ENCODE results near the gene GAPDHS. TPM values are rescaled to one million over a fixed set of nuclear protein-coding genes. Genes with fewer than 3 reads are reported as not detected.

GAPDHS gene
- total RNA-seq, 2 experiments from 2014 or later = not detected

- Mint-ChIP-seq H3K4me3 (no peak overlapping the region), H3K27ac (no peak overlapping the region), H3K4me1 (peaks cover 6% of the 10 kb centered on the region), H3K36me3 (no peaks in the 10 kb centered on the region), H3K9me3 (no peaks in the 10 kb centered on the region), H3K27me3 (peaks cover 36% of the 10 kb centered on the region)
- POLR2A ChIA-PET = interaction anchor here (0.5 kb wide), 1 partner anchor 259 kb away, joined by 3 read pairs; no protein-coding TSS in a partner anchor
- ATAC-seq (ENCODE audit: low read depth) (no peak), DNase-seq (no peak)
These were observed 26.0 kb downstream of the GAPDHS start for GRCh38 chr19:35559281-35559659.

- no peaks in the 10 kb centered on the region for H3K9me3 Mint-ChIP-seq
- ATAC-seq (ENCODE audit: low read depth) = no peak
- peaks cover 36% of the 10 kb centered on the region for H3K27me3 Mint-ChIP-seq
- H3K4me1 Mint-ChIP-seq = peaks cover 6% of the 10 kb centered on the region
- no peak overlapping the region for H3K4me3 Mint-ChIP-seq
- no peaks in the 10 kb centered on the region for H3K36me3 Mint-ChIP-seq
- POLR2A ChIA-PET = interaction anchor here (0.5 kb wide), 1 partner anchor 258 kb away, joined by 3 read pairs; no protein-coding TSS in a partner anchor
- H3K27ac Mint-ChIP-seq = no peak overlapping the region
- DNase-seq = no peak
These were observed 26.5 kb downstream of the GAPDHS start for GRCh38 chr19:35559781-35560180.

GRCh38 chr19:35560271-35560670 is 27.0 kb downstream of the GAPDHS start:
- Mint-ChIP-seq H3K4me3 (no peak overlapping the region), H3K9me3 (no peaks in the 10 kb centered on the region), H3K27ac (no peak overlapping the region), H3K27me3 (peaks cover 36% of the 10 kb centered on the region), H3K4me1 (peaks cover 6% of the 10 kb centered on the region), H3K36me3 (no peaks in the 10 kb centered on the region)
- DNase-seq (no peak), ATAC-seq (ENCODE audit: low read depth) (no peak)
- POLR2A ChIA-PET = no interaction called here

- DNase-seq (no peak), ATAC-seq (ENCODE audit: low read depth) (no peak)
- no peak overlapping the region for H3K4me3 Mint-ChIP-seq
- no peak overlapping the region for H3K27ac Mint-ChIP-seq
- POLR2A ChIA-PET = no interaction called here
- no peaks in the 10 kb centered on the region for H3K36me3 Mint-ChIP-seq
- H3K4me1 Mint-ChIP-seq = peaks cover 6% of the 10 kb centered on the region
- H3K27me3 Mint-ChIP-seq = peaks cover 36% of the 10 kb centered on the region
- no peaks in the 10 kb centered on the region for H3K9me3 Mint-ChIP-seq
These were observed 27.4 kb downstream of the GAPDHS start for GRCh38 chr19:35560677-35561076.

- H3K27ac Mint-ChIP-seq = no peak overlapping the region
These were observed 28.2 kb downstream of the GAPDHS start for GRCh38 chr19:35561436-35561835.

GRCh38 chr19:35562336-35562735 is 29.1 kb downstream of the GAPDHS start:
- Mint-ChIP-seq H3K27ac (peak overlapping the region; percentile 24), H3K36me3 (no peaks in the 10 kb centered on the region), H3K4me1 (peaks cover 4% of the 10 kb centered on the region), H3K9me3 (no peaks in the 10 kb centered on the region), H3K4me3 (no peak overlapping the region), H3K27me3 (peaks cover 30% of the 10 kb centered on the region)
- DNase-seq (no peak), ATAC-seq (ENCODE audit: low read depth) (no peak)
- POLR2A ChIA-PET = no interaction called here

More at GRCh38 chr19:35561436-35561835, 28.2 kb downstream of the GAPDHS start:
- Mint-ChIP-seq H3K36me3 (no peaks in the 10 kb centered on the region), H3K4me3 (no peak overlapping the region), H3K27me3 (peaks cover 32% of the 10 kb centered on the region), H3K4me1 (peaks cover 6% of the 10 kb centered on the region), H3K9me3 (no peaks in the 10 kb centered on the region)
- ATAC-seq (ENCODE audit: low read depth) (no peak), DNase-seq (no peak)
- POLR2A ChIA-PET = no interaction called here

GRCh38 chr19:35562776-35563175 is 29.5 kb downstream of the GAPDHS start:
- DNase-seq = no peak
- POLR2A ChIA-PET = no interaction called here
- Mint-ChIP-seq H3K27ac (no peak overlapping the region), H3K36me3 (no peaks in the 10 kb centered on the region), H3K9me3 (no peaks in the 10 kb centered on the region), H3K4me1 (peaks cover 3% of the 10 kb centered on the region), H3K4me3 (no peak overlapping the region), H3K27me3 (peaks cover 29% of the 10 kb centered on the region)
- ATAC-seq (ENCODE audit: low read depth) = no peak

GRCh38 chr19:35563207-35563829 is 30.1 kb downstream of the GAPDHS start, which contains the start of gene ATP4A:
Gene ATP4A (minus strand): TSS chr19:35563658. CDS start chr19:35563629, 29 bp downstream.
- POLR2A ChIA-PET = no interaction called here
- Mint-ChIP-seq H3K9me3 (no peaks in the 10 kb centered on the region), H3K4me1 (peaks cover 1% of the 10 kb centered on the region), H3K27me3 (peaks cover 27% of the 10 kb centered on the region), H3K36me3 (no peaks in the 10 kb centered on the region), H3K27ac (no peak within 1 kb of the TSS), H3K4me3 (no peak within 1 kb of the TSS)
- no peak for DNase-seq
- ATAC-seq (ENCODE audit: low read depth) = no peak

GRCh38 chr19:35565016-35565856 is 32.0 kb downstream of the GAPDHS start:
- no peaks in the 10 kb centered on the region for H3K36me3 Mint-ChIP-seq
- no peaks in the 10 kb centered on the region for H3K4me1 Mint-ChIP-seq
- DNase-seq (no peak), ATAC-seq (ENCODE audit: low read depth) (no peak)
- no peak overlapping the region for H3K27ac Mint-ChIP-seq
- no peaks in the 10 kb centered on the region for H3K9me3 Mint-ChIP-seq
- H3K4me3 Mint-ChIP-seq = no peak overlapping the region
- POLR2A ChIA-PET = no interaction called here
- peaks cover 13% of the 10 kb centered on the region for H3K27me3 Mint-ChIP-seq

GRCh38 chr19:35566738-35567137 is 33.5 kb downstream of the GAPDHS start:
- POLR2A ChIA-PET = no interaction called here
- no peak for DNase-seq

GRCh38 chr19:35569281-35569781 is 36.1 kb downstream of the GAPDHS start:
- H3K27me3 Mint-ChIP-seq = peaks cover 8% of the 10 kb centered on the region
- no peak overlapping the region for H3K27ac Mint-ChIP-seq
- POLR2A ChIA-PET = no interaction called here
- peaks cover 2% of the 10 kb centered on the region for H3K4me1 Mint-ChIP-seq
- H3K9me3 Mint-ChIP-seq = no peaks in the 10 kb centered on the region
- DNase-seq (no peak), ATAC-seq (ENCODE audit: low read depth) (no peak)
- H3K36me3 Mint-ChIP-seq = no peaks in the 10 kb centered on the region
- no peak overlapping the region for H3K4me3 Mint-ChIP-seq

More at GRCh38 chr19:35566738-35567137, 33.5 kb downstream of the GAPDHS start:
- Mint-ChIP-seq H3K27me3 (peaks cover 9% of the 10 kb centered on the region), H3K36me3 (no peaks in the 10 kb centered on the region), H3K4me3 (no peak overlapping the region), H3K27ac (no peak overlapping the region), H3K9me3 (no peaks in the 10 kb centered on the region), H3K4me1 (peaks cover 2% of the 10 kb centered on the region)
- ATAC-seq (ENCODE audit: low read depth) = no peak

GRCh38 chr19:35571406-35571965 is 38.2 kb downstream of the GAPDHS start:
- Mint-ChIP-seq H3K27ac (no peak overlapping the region), H3K36me3 (no peaks in the 10 kb centered on the region), H3K4me1 (peaks cover 2% of the 10 kb centered on the region), H3K27me3 (peaks cover 7% of the 10 kb centered on the region), H3K4me3 (no peak overlapping the region), H3K9me3 (peaks cover 9% of the 10 kb centered on the region)
- POLR2A ChIA-PET = no interaction called here
- ATAC-seq (ENCODE audit: low read depth) (no peak), DNase-seq (no peak)

- Mint-ChIP-seq H3K27me3 (peaks cover 8% of the 10 kb centered on the region), H3K9me3 (peaks cover 19% of the 10 kb centered on the region), H3K4me1 (no peaks in the 10 kb centered on the region), H3K27ac (no peak overlapping the region), H3K4me3 (no peak overlapping the region), H3K36me3 (no peaks in the 10 kb centered on the region)
- DNase-seq (no peak), ATAC-seq (ENCODE audit: low read depth) (no peak)
- POLR2A ChIA-PET = no interaction called here
These were observed 44.7 kb downstream of the GAPDHS start for GRCh38 chr19:35577918-35578317.
